Spinal cord (tissue), 10 donors: Measurements from ENCODE around the gene KRTAP4-2. TPM values are rescaled to one million over a fixed set of nuclear protein-coding genes. Genes with fewer than 3 reads are reported as not detected.
"Not testable (repeated sequence)": the region's sequence is repeated elsewhere in the genome, so short reads cannot be mapped to it uniquely, and the experiment has no call there.

Source experiments
- DNase-seq, 6 donors: peaks; one replicate each; pipeline versions ENCODE4 v3.0.0 to v3.0.0-alpha.2; 2013 to 2015; ENCODE audit warnings: low spot score in 6 of 6, low read depth in 4 of 6
- H3K27ac ChIP-seq: one replicate; pipeline ENCODE4 v1.5.1; 2013; ENCODE audit warnings: low read depth, low read length, control low read depth
- H3K27me3 ChIP-seq: one replicate; pipeline ENCODE4 v1.6.1; 2013; ENCODE audit warnings: low read length; ENCODE audit not compliant: control insufficient read depth, insufficient read depth
- H3K36me3 ChIP-seq: one replicate; pipeline ENCODE4 v1.6.1; 2013; ENCODE audit warnings: low read length; ENCODE audit not compliant: control insufficient read depth, insufficient read depth
- H3K4me1 ChIP-seq: one replicate; pipeline ENCODE4 v1.6.1; 2013; ENCODE audit warnings: low read length; ENCODE audit not compliant: control insufficient read depth, insufficient read depth
- H3K4me3 ChIP-seq: one replicate; pipeline ENCODE4 v1.5.1; 2013; ENCODE audit warnings: low read depth, low read length, control low read depth
- H3K9me3 ChIP-seq: one replicate; pipeline ENCODE4 v1.6.1; 2013; ENCODE audit warnings: low read length; ENCODE audit not compliant: control insufficient read depth, insufficient read depth
- WGBS: methylation state at CpG from one replicate; pipeline ENCODE4 v1.1.5; 2013; ENCODE audit warnings: missing lambda C conversion rate; ENCODE audit not compliant: insufficient coverage; 5-methylcytosine and 5-hydroxymethylcytosine counted together
- polyA plus RNA-seq, 2 donors: library from polyadenylated mRNA; unstranded; fragments of 120-200 nt; gene quantifications; one replicate each; pipeline ENCODE4 v1.2.1, GENCODE V29; 2013; ENCODE audit not compliant: insufficient read length in 2 of 2
- total RNA-seq, 2 donors: library from RNA; depleted of rRNA in 1 of 2; stranded (reverse); fragments of 120-200 nt in 1 of 2; fragments of >200 nt in 1 of 2; gene quantifications; one replicate each; pipeline versions ENCODE4 v1.2.3 to v1.2.4, GENCODE V29; 2013 to 2014
- donor health status: healthy.

The KRTAP4-2 gene
- total and polyA plus RNA-seq, 4 donors = not detected

GRCh38 chr17:41168121-41168520 lies 9.9 kb downstream of the KRTAP4-2 start, which contains the start of gene KRTAP4-3:
KRTAP4-3 (minus strand) TSS chr17:41168221; CDS start chr17:41168172, 49 bp downstream.
- WGBS = 100% methylated on average over 1 of the region's 1 CpG
- no peak within 1 kb of the TSS for H3K27ac ChIP-seq
- no peaks in the 10 kb centered on the region for H3K36me3 ChIP-seq
- H3K9me3 ChIP-seq = no peaks in the 10 kb centered on the region
- DNase-seq = no peak
- no peak within 1 kb of the TSS for H3K4me3 ChIP-seq
- H3K4me1 ChIP-seq = no peaks in the 10 kb centered on the region
- H3K27me3 ChIP-seq = no peaks in the 10 kb centered on the region

GRCh38 chr17:41167561-41167960 lies 10.5 kb downstream of the KRTAP4-2 start:
- no peak overlapping the region for H3K4me3 ChIP-seq
- no peaks in the 10 kb centered on the region for H3K36me3 ChIP-seq
- WGBS = 73% methylated on average over 7 of the region's 7 CpGs

GRCh38 chr17:41163828-41164227 lies 14.2 kb downstream of the KRTAP4-2 start:
- Histone ChIP-seq H3K27me3 (no peaks in the 10 kb centered on the region), H3K27ac (no peak overlapping the region), H3K4me3 (no peak overlapping the region), H3K4me1 (no peaks in the 10 kb centered on the region), H3K9me3 (no peaks in the 10 kb centered on the region), H3K36me3 (no peaks in the 10 kb centered on the region)
- DNase-seq = no peak
- WGBS = 78% methylated on average over 1 of the region's 7 CpGs

More at GRCh38 chr17:41167561-41167960, 10.5 kb downstream of the KRTAP4-2 start:
- no peak for DNase-seq
- H3K4me1 ChIP-seq = no peaks in the 10 kb centered on the region
- no peaks in the 10 kb centered on the region for H3K9me3 ChIP-seq
- H3K27me3 ChIP-seq = no peaks in the 10 kb centered on the region
- no peak overlapping the region for H3K27ac ChIP-seq

GRCh38 chr17:41160648-41161047 lies 17.4 kb downstream of the KRTAP4-2 start, which contains the start of gene KRTAP4-4:
KRTAP4-4 (minus strand) TSS chr17:41160748; CDS start chr17:41160691, 57 bp downstream.
- H3K36me3 ChIP-seq = no peaks in the 10 kb centered on the region
- no peak for DNase-seq
- H3K27ac ChIP-seq = no peak within 1 kb of the TSS
- no peaks in the 10 kb centered on the region for H3K9me3 ChIP-seq
- H3K4me1 ChIP-seq = no peaks in the 10 kb centered on the region
- 40% methylated on average over 1 of the region's 1 CpG for WGBS
- H3K4me3 ChIP-seq = no peak within 1 kb of the TSS
- no peaks in the 10 kb centered on the region for H3K27me3 ChIP-seq

- H3K4me3 ChIP-seq, H3K4me1 ChIP-seq, H3K27ac ChIP-seq, DNase-seq, H3K36me3 ChIP-seq, H3K9me3 ChIP-seq, H3K27me3 ChIP-seq: not testable (repeated sequence)
- 95% methylated on average over 3 of the region's 3 CpGs for WGBS
Measured at GRCh38 chr17:41160190-41160589, 17.8 kb downstream of the KRTAP4-2 start.

- no CpG with 5 or more reads among the region's 2 CpGs for WGBS
Measured at GRCh38 chr17:41153856-41154255, 24.2 kb downstream of the KRTAP4-2 start.

GRCh38 chr17:41151525-41151924 lies 26.5 kb downstream of the KRTAP4-2 start:
- Histone ChIP-seq H3K9me3 (no peaks in the 10 kb centered on the region), H3K27me3 (no peaks in the 10 kb centered on the region), H3K4me1 (no peaks in the 10 kb centered on the region), H3K4me3 (no peak overlapping the region), H3K27ac (no peak overlapping the region), H3K36me3 (no peaks in the 10 kb centered on the region)
- DNase-seq = no peak
- no CpG with 5 or more reads among the region's 2 CpGs for WGBS

More at GRCh38 chr17:41153856-41154255, 24.2 kb downstream of the KRTAP4-2 start:
- Histone ChIP-seq H3K4me3 (no peak overlapping the region), H3K27me3 (no peaks in the 10 kb centered on the region), H3K36me3 (no peaks in the 10 kb centered on the region), H3K9me3 (no peaks in the 10 kb centered on the region), H3K4me1 (no peaks in the 10 kb centered on the region), H3K27ac (no peak overlapping the region)
- DNase-seq = peak in 3 of 6 donors; percentile 4 to 57 (median 34)

- 100% methylated on average over 1 of the region's 4 CpGs for WGBS
- Histone ChIP-seq H3K27ac (no peak overlapping the region), H3K9me3 (no peaks in the 10 kb centered on the region), H3K27me3 (no peaks in the 10 kb centered on the region), H3K4me1 (no peaks in the 10 kb centered on the region), H3K4me3 (no peak overlapping the region), H3K36me3 (no peaks in the 10 kb centered on the region)
- no peak for DNase-seq
Measured at GRCh38 chr17:41150026-41150425, 28.0 kb downstream of the KRTAP4-2 start.

GRCh38 chr17:41149652-41149985 lies 28.4 kb downstream of the KRTAP4-2 start, which contains the start of gene KRTAP4-5:
KRTAP4-5 (minus strand) TSS chr17:41149825; CDS start chr17:41149767, 58 bp downstream.
- no peaks in the 10 kb centered on the region for H3K36me3 ChIP-seq
- 88% methylated on average over 2 of the region's 2 CpGs for WGBS
- H3K4me1 ChIP-seq = no peaks in the 10 kb centered on the region
- no peaks in the 10 kb centered on the region for H3K27me3 ChIP-seq
- no peak within 1 kb of the TSS for H3K27ac ChIP-seq
- H3K4me3 ChIP-seq = no peak within 1 kb of the TSS
- no peaks in the 10 kb centered on the region for H3K9me3 ChIP-seq
- no peak for DNase-seq

- not testable (repeated sequence) for H3K4me3 ChIP-seq, H3K27me3 ChIP-seq, H3K36me3 ChIP-seq, H3K27ac ChIP-seq, H3K4me1 ChIP-seq, H3K9me3 ChIP-seq
- DNase-seq = peak in 1 of 6 donors; percentile 38
- WGBS = 66% methylated on average over 9 of the region's 10 CpGs
Measured at GRCh38 chr17:41148971-41149651, 28.9 kb downstream of the KRTAP4-2 start.
